GM04503 (cell line): Measurements from ENCODE around the gene OTOP2.
"Not testable (repeated sequence)": the region's sequence is repeated elsewhere in the genome, so short reads cannot be mapped to it uniquely, and the experiment has no call there.

Experiments
- DNase-seq: peaks from one replicate; pipeline ENCODE4 v3.0.0-alpha.2; 2012; ENCODE audit warnings: low read depth

Gene OTOP2

GRCh38 chr17:74901353-74902135 is 22.5 kb upstream of the OTOP2 start:
- DNase-seq: no peak

GRCh38 chr17:74903034-74903433 is 21.0 kb upstream of the OTOP2 start:
- DNase-seq: no peak

- DNase-seq: no peak
Measured at GRCh38 chr17:74903671-74904070, 20.4 kb upstream of the OTOP2 start.

GRCh38 chr17:74904687-74905409 is 19.2 kb upstream of the OTOP2 start:
- no peak for DNase-seq

- not testable (repeated sequence) for DNase-seq
Measured at GRCh38 chr17:74906214-74906793, 17.8 kb upstream of the OTOP2 start.

- no peak for DNase-seq
Measured at GRCh38 chr17:74907012-74907411, 17.1 kb upstream of the OTOP2 start.

GRCh38 chr17:74909097-74909496 is 15.0 kb upstream of the OTOP2 start:
- DNase-seq: not testable (repeated sequence)

GRCh38 chr17:74911423-74911822 is 12.7 kb upstream of the OTOP2 start:
- not testable (repeated sequence) for DNase-seq

GRCh38 chr17:74916136-74916850 is 7.8 kb upstream of the OTOP2 start:
- no peak for DNase-seq

GRCh38 chr17:74916851-74917199 is 7.2 kb upstream of the OTOP2 start:
- DNase-seq: no peak

- no peak for DNase-seq
Measured at GRCh38 chr17:74917430-74917829, 6.6 kb upstream of the OTOP2 start.

GRCh38 chr17:74918906-74919305 is 5.2 kb upstream of the OTOP2 start:
- no peak for DNase-seq

- DNase-seq: no peak
Measured at GRCh38 chr17:74919440-74920305, 4.4 kb upstream of the OTOP2 start.

- no peak for DNase-seq
Measured at GRCh38 chr17:74920306-74920620, 3.8 kb upstream of the OTOP2 start.

GRCh38 chr17:74920642-74921025 is 3.4 kb upstream of the OTOP2 start:
- no peak for DNase-seq

- DNase-seq: no peak
Measured at GRCh38 chr17:74921026-74921681, 2.9 kb upstream of the OTOP2 start.

GRCh38 chr17:74921769-74922168 is 2.3 kb upstream of the OTOP2 start:
- no peak for DNase-seq

GRCh38 chr17:74922172-74922571 is 1.9 kb upstream of the OTOP2 start:
- DNase-seq: no peak

GRCh38 chr17:74922694-74923537 is 1.2 kb upstream of the OTOP2 start, which contains the start of gene USH1G:
Gene USH1G (minus strand): TSS chr17:74923255. CDS start chr17:74923073, 182 bp downstream.
- DNase-seq: no peak
